ENCODE results near the gene C19orf12.

DNA sequence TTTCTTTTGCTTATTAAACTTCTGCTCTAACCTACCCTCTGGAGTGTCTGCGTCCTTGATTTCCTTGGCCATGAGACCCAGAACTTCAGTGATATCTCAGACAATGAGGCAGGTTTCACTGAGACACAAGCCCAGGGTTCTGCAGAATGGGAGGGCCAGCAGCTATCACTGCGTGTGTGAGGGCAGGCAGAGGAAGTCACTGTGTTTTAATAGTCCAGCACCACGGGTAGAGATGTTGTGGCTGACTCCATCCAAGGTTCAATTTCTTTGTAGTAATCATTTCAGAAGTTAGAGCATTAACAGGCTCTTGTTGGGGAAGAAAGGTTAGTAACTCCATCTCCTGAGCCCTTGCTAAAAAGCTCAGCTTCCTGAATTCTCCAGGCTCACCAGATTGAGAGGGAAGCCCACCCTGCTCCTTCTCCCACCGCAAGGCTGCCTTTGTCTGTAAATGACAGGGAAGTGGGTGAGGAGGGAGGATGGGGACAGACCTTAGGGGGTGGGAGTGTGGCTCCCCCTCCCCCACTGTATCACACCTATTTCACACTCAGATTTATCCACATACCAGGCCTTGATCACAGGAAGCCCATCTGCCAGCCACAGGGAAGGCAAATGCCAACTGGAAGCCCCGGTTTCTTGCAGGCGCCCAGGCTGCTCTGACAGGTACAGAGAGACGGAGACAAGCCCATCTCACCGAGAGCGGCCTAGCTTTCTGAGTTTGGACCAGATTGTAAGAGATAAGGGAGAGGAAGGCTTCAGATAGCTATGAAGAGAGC is 2.1 kb downstream of the C19orf12 start:
- TF ChIP-seq SP1 (IDR thresholded peaks at IDR 0.05): no peak
- no peak for TF ChIP-seq FOXM1 (IDR thresholded peaks at IDR 0.05; ENCODE audit: borderline replicate concordance)
- no peak for TF ChIP-seq SUZ12 (IDR thresholded peaks at IDR 0.05)
